ENCODE data around the gene MVP. TPM values are rescaled to one million over a fixed set of nuclear protein-coding genes. Genes with fewer than 3 reads are reported as not detected.
A peak's percentile ranks its signal among the peaks of the same experiment; 100 is the strongest.

The MVP gene
- total RNA-seq, 4 donors from 2014 or later, result 101 to 156 (median 123) TPM

DNA sequence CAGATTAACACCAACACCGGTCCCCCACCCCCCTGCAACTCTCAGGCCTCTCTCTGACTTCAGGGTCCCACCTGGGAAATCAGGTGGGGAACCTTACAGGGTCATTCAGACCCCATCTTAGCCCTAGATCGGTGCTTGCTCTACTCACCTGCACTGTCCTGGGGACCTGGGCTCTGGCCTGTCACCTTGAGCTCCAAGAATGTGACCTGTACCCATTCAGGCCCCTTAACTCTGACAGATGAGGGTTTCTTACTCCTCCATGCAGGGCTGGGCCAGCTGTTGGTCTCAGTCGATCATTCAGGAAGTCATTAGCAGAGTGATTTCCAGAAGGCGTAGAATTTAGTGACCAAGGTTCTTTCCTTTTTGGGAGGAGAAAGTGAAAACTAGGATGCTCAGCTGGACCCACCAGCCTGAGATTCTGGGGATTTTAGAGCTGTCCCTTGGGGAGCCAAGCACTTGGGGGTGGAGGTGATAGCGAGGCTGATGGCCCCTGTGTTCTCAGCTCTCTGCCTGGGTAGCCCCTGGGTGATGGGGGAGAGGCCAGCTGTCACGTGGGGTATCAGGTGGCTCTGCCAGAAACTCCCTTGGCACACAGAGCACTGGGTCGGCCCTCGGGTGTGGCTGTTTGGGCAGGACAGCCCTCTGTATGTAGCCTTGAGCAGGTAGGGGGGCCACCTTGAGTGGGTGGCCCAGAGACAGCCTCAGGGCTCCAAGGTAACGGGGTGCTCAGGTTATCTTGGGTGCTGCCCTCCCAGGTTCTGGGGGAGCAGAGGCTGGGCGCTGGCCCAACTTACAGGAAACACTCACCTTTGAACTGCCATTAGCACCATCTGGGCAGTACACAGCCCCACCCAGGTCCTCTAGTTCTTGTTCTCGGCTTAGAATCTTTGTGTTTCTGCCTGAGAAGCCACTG is 724 bp downstream of the MVP start:
- 32% methylated on average over 9 of the region's 11 CpGs for WGBS
- H3K4me3 ChIP-seq, result peak overlapping the region; percentile 64 to 82 (median 72)
- no peak for DNase-seq (ENCODE audit: extremely low spot score)
- TF ChIP-seq POLR2AphosphoS5 (IDR thresholded peaks at IDR 0.05) (peak in 1 of 2 donors; percentile 34), POLR2A (IDR thresholded peaks at IDR 0.05; ENCODE audit: low read depth) (no peak)
- H3K4me1 ChIP-seq, result peaks cover 73 to 94% (median 90%) of the 10 kb centered on the region in 4 donors
- peaks cover 0 to 19% (median 16%) of the 10 kb centered on the region in 4 donors for H3K36me3 ChIP-seq
- H3K9me3 ChIP-seq, result no peaks in the 10 kb centered on the region
- intact Hi-C loops (cut with DNase I), result no loop called here
- no peaks in the 10 kb centered on the region for H3K27me3 ChIP-seq
- H3K27ac ChIP-seq (replicated peaks in 1 of 4), result peak overlapping the region; percentile 81 to 91 (median 86)

DNA sequence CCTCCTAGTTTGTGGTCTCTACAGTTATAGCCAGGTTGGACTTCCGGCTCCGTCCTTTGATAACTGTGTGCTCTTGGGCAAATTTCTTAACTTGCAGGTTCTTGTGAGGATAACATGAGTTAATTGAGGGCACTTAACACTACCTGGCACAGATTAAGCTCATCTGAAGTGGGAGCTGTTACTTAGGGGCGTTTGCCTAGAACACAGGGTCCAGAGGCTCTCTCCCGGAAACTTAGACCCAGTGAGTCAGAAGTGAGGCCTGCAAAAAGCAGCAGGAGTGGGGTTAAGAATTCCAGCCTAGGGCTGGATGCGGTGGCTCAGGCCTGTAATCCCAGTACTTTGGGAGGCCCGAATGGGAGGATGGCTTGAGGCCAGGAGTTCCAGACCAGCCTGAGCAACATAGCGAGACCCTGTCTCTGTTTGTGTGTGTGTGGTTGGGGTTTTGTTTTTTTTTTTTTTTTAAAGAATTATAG is 1.4 kb downstream of the MVP start:
- Histone ChIP-seq H3K27ac (replicated peaks in 1 of 4) (peak overlapping the region; percentile 81 to 91 (median 86)), H3K27me3 (no peaks in the 10 kb centered on the region), H3K9me3 (no peaks in the 10 kb centered on the region), H3K4me3 (peak overlapping the region; percentile 64 to 82 (median 72)), H3K36me3 (peaks cover 0 to 19% (median 16%) of the 10 kb centered on the region in 4 donors), H3K4me1 (peaks cover 80 to 97% (median 95%) of the 10 kb centered on the region in 4 donors)
- intact Hi-C loops (cut with DNase I), result no loop called here
- TF ChIP-seq, protein P1, sequence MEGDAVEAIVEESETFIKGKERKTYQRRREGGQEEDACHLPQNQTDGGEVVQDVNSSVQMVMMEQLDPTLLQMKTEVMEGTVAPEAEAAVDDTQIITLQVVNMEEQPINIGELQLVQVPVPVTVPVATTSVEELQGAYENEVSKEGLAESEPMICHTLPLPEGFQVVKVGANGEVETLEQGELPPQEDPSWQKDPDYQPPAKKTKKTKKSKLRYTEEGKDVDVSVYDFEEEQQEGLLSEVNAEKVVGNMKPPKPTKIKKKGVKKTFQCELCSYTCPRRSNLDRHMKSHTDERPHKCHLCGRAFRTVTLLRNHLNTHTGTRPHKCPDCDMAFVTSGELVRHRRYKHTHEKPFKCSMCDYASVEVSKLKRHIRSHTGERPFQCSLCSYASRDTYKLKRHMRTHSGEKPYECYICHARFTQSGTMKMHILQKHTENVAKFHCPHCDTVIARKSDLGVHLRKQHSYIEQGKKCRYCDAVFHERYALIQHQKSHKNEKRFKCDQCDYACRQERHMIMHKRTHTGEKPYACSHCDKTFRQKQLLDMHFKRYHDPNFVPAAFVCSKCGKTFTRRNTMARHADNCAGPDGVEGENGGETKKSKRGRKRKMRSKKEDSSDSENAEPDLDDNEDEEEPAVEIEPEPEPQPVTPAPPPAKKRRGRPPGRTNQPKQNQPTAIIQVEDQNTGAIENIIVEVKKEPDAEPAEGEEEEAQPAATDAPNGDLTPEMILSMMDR (IDR thresholded peaks at IDR 0.05), result no peak
- no peak for TF ChIP-seq EP300 (IDR thresholded peaks at IDR 0.05)
- no peak for TF ChIP-seq POLR2AphosphoS5 (IDR thresholded peaks at IDR 0.05)
- TF ChIP-seq POLR2A (IDR thresholded peaks at IDR 0.05; ENCODE audit: low read depth), result no peak
- WGBS, result 45% methylated on average over 7 of the region's 7 CpGs
- no peak for DNase-seq (ENCODE audit: extremely low spot score)

DNA sequence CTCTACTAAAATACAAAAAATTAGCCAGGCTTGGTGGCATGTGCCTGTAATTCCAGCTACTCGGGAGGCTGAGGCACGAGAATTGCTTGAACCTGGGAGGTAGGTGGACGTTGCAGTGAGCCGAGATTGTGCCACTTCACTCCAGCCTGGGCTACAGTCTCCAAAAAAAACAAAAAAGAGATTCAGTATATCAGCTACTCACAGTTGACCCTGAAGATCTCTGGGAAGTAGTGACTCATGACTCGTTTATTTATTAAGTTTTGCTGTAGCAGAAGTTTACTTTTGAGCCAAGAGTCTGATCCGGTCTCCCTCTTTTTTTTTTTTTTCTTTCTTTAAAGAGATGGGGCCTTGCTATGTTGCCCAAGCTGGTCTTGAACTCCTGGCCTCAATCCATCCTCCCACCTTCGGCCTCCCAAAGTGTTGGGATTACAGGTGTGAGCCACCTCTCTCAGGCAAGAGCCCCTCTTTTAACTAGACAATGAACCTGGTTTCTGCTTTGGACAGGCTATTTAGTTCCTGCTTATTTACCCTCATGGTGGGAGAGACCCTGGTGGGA is 4.4 kb downstream of the MVP start:
- TF ChIP-seq POLR2AphosphoS5 (IDR thresholded peaks at IDR 0.05), result no peak
- TF ChIP-seq POLR2A (IDR thresholded peaks at IDR 0.05; ENCODE audit: low read depth), result no peak
- TF ChIP-seq, protein P1 (IDR thresholded peaks at IDR 0.05), result no peak
- TF ChIP-seq EP300 (IDR thresholded peaks at IDR 0.05), result no peak
- no peak for DNase-seq (ENCODE audit: extremely low spot score)
- H3K4me1 ChIP-seq, result peaks cover 62 to 96% (median 92%) of the 10 kb centered on the region in 4 donors

DNA sequence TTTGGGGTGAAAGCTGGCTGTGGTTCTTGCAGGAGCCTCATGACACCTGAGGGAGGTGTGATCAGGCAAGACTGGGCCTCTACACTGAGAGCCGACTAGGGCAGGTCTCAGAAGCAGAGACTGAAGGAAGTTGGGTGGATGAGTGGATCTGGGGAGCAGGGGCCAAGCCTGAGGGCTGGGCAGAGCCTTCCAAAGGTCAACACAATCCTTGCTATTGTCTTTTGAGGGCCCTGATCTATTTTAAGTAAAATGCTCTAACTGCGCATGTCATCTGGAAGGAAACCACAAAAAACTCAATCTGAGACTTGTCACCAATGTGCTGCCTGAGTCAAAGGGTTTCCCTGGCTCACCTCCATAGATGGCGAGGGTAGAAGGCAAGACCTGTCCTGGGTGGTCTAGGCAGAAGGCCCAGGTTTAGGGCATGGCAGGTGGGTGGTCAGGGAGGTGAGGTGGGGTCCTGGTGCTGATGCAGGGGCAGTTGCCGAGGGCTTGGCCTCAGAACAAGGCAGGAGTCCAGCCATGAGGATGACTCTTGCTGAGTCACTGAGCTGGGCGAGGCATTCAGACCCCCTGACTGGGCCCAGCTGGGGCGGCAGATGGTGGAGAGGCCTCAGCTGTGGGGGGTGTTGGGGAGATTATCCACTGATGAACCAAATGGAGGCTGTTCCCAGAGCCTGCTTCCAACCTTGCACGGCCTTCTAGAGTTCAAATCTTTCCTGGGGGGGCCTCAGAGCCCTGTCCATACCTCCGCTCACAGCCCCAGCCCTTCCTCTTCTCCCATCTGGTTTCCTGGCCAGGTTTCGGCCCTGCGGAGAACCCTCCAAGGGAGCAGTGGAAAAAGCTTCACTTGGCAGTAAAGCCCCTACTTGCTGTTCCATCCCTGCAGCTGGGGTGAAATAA is 5.1 kb downstream of the MVP start:
- intact Hi-C loops (cut with DNase I), result no loop called here

More for the DNA sequence above, 4.4 kb downstream of the MVP start:
- Histone ChIP-seq H3K27ac (replicated peaks in 1 of 4) (peak overlapping the region; percentile 55 to 76 (median 72)), H3K36me3 (peaks cover 0 to 2% (median under 1%) of the 10 kb centered on the region in 4 donors), H3K27me3 (no peaks in the 10 kb centered on the region), H3K9me3 (no peaks in the 10 kb centered on the region), H3K4me3 (peak overlapping the region in 3 of 4 donors; percentile 5 to 36 (median 23))
- 36% methylated on average over 4 of the region's 7 CpGs for WGBS
- intact Hi-C loops (cut with DNase I), result no loop called here

More for the DNA sequence above, 5.1 kb downstream of the MVP start:
- TF ChIP-seq POLR2A (IDR thresholded peaks at IDR 0.05; ENCODE audit: low read depth) (no peak), POLR2AphosphoS5 (IDR thresholded peaks at IDR 0.05) (no peak), EP300 (IDR thresholded peaks at IDR 0.05) (no peak)
- TF ChIP-seq, protein P1 (IDR thresholded peaks at IDR 0.05), result no peak
- DNase-seq (ENCODE audit: extremely low spot score), result no peak
- peaks cover 56 to 97% (median 89%) of the 10 kb centered on the region in 4 donors for H3K4me1 ChIP-seq
- H3K36me3 ChIP-seq, result peaks cover 3 to 8% (median 5%) of the 10 kb centered on the region in 4 donors
- H3K27me3 ChIP-seq, result no peaks in the 10 kb centered on the region
- H3K9me3 ChIP-seq, result no peaks in the 10 kb centered on the region
- H3K27ac ChIP-seq (replicated peaks in 1 of 4), result peak overlapping the region; percentile 55 to 76 (median 72)
- WGBS, result 47% methylated on average over 9 of the region's 10 CpGs
- peak overlapping the region in 3 of 4 donors; percentile 12 to 36 (median 23) for H3K4me3 ChIP-seq
